Lung (tissue), 12 donors: ENCODE data around the gene VPS16. TPM values are rescaled to one million over a fixed set of nuclear protein-coding genes. Genes with fewer than 3 reads are reported as not detected.
A peak's percentile ranks its signal among the peaks of the same experiment; 100 is the strongest.

Experiments
- ATAC-seq: fragments of 200-7000 bp; cut with Tn5 transposase; one replicate; pipeline ENCODE4 v1.9.1; 2020; ENCODE audit warnings: moderate number of reproducible peaks; ENCODE audit not compliant: insufficient read depth, low FRiP score
- DNase-seq, 3 donors: peaks; one replicate each; pipeline ENCODE4 v3.0.0-alpha.2; 2013 to 2017
- H3K27ac ChIP-seq, 2 donors: one replicate each; pipeline ENCODE4 v1.5.1; 2013; ENCODE audit warnings: mild to moderate bottlenecking in 2 of 2, moderate library complexity in 2 of 2, control low read depth in 1 of 2, inconsistent platforms in 1 of 2, low read depth in 1 of 2, low read length in 1 of 2
- H3K27me3 ChIP-seq, 3 donors: one replicate each; pipeline ENCODE4 v1.5.1; 2013; ENCODE audit warnings: low read length in 2 of 3; ENCODE audit not compliant: control insufficient read depth in 3 of 3, insufficient read depth in 3 of 3
- H3K36me3 ChIP-seq, 4 donors: one replicate each; pipeline ENCODE4 v1.5.1; 2013; ENCODE audit warnings: low read length in 4 of 4, mild to moderate bottlenecking in 1 of 4, moderate library complexity in 1 of 4; ENCODE audit not compliant: control insufficient read depth in 4 of 4, insufficient read depth in 4 of 4
- H3K4me1 ChIP-seq, 5 donors: one replicate each; pipeline ENCODE4 v1.5.1; 2013; ENCODE audit warnings: low read length in 5 of 5, mild to moderate bottlenecking in 2 of 5, moderate library complexity in 1 of 5; ENCODE audit not compliant: control insufficient read depth in 5 of 5, insufficient read depth in 5 of 5
- H3K4me3 ChIP-seq: one replicate; pipeline ENCODE4 v1.5.1; 2013; ENCODE audit warnings: mild to moderate bottlenecking, control low read depth, moderate library complexity
- H3K9ac ChIP-seq, 2 donors: one replicate each; pipeline ENCODE4 v1.5.1; 2013; ENCODE audit warnings: low read length in 2 of 2, control low read depth in 1 of 2; ENCODE audit not compliant: insufficient read depth in 1 of 2
- H3K9me3 ChIP-seq, 4 donors: one replicate each; pipeline ENCODE4 v1.5.1; 2013; ENCODE audit warnings: low read length in 3 of 4, mild to moderate bottlenecking in 1 of 4, moderate library complexity in 1 of 4; ENCODE audit not compliant: control insufficient read depth in 4 of 4, insufficient read depth in 3 of 4
- CTCF ChIP-seq: IDR thresholded peaks from 2 replicates; pipeline ENCODE4 v1.5.1; 2012; ENCODE audit warnings: mild to moderate bottlenecking; ENCODE audit errors: control extremely low read depth, extremely low read depth
- WGBS, 2 donors: extraction: QIAGEN DNeasy Blood & Tissue Kit; methylation state at CpG; one replicate each; pipeline ENCODE4 v1.1.7; 2013; 5-methylcytosine and 5-hydroxymethylcytosine counted together
- polyA plus RNA-seq, 2 donors: library from polyadenylated mRNA; stranded (reverse); fragments of 200-250 nt; gene quantifications; one replicate each; pipeline ENCODE4 v1.2.1, GENCODE V29; 2013
- total RNA-seq, 2 donors: library from RNA; depleted of rRNA in 1 of 2; stranded (reverse); fragments of >200 nt in 1 of 2; gene quantifications; one replicate each; pipeline ENCODE4 v1.2.1, GENCODE V29; 2014 to 2021
- donor health status: control.
- donor health status: control.
- donor health status: Bipolar disorder and iron deficiency.
- donor health status: healthy.
- donor health status: DM: yes; HTN: yes; CAD: no.

VPS16 gene
- total and polyA plus RNA-seq, 4 donors = 26.1 to 53.4 (median 42.5) TPM

DNA sequence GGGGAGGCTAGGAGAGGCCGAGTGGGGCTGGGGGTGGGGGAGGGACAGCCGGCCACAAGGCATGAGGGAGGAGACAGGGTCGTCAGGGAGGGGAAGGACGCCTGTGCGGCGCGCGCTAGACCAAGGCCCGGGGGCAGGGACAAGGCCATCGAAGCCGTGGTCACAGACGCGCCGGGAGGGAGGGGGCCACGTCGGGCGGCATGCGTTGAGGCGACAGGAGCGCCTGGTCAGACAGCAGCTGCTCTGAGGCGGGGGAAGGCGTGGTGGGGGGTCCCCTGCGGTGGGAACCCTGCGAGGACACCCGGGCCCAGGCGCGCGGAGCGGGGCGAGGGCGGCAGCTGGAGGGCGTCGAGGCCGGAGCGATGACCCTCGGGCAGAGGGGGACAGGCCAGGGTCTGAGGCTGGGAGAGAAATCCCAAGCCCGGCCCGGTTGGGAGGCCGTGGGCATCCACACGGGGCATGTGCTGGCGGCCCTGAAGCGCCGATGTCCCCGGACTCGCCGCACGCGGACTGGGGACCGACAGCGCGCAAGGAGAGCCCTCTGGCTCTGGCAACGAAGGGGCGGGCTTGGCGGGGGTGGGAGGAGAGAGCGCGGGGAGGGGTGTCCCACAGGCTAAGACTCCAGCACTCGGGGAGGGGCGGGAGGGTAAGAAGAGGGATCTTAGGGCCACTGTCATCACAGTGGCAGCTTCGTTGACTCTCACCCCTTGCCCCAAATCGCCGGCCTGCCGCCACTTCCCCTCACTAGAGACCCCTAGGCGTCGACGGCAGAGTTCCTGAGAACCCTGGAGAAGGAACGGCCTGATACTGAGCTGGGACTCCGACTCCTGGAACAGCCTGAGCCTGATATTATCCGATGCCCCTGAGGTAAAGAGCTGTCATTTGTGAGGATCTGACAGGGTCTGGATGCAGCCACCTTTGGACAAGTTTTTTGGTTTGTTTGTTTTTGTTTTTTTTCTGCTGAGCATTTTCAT is 19.4 kb upstream of the VPS16 start:
- DNase-seq = peak in 1 of 3 donors; percentile 14
- peaks cover 0 to 1% (median 0%) of the 10 kb centered on the region in 4 donors for H3K9me3 ChIP-seq
- peaks cover 0 to 20% (median 13%) of the 10 kb centered on the region in 3 donors for H3K27me3 ChIP-seq
- 10 to 18% methylated on average over 55 to 68 of the region's 68 CpGs for WGBS, 2 donors
- no peak overlapping the region for H3K4me3 ChIP-seq
- no peaks in the 10 kb centered on the region for H3K36me3 ChIP-seq
- no peak for ATAC-seq
- no peak for TF ChIP-seq CTCF
- peaks cover 0 to 16% (median 3%) of the 10 kb centered on the region in 5 donors for H3K4me1 ChIP-seq
- no peak overlapping the region for H3K9ac ChIP-seq
- H3K27ac ChIP-seq = no peak overlapping the region

DNA sequence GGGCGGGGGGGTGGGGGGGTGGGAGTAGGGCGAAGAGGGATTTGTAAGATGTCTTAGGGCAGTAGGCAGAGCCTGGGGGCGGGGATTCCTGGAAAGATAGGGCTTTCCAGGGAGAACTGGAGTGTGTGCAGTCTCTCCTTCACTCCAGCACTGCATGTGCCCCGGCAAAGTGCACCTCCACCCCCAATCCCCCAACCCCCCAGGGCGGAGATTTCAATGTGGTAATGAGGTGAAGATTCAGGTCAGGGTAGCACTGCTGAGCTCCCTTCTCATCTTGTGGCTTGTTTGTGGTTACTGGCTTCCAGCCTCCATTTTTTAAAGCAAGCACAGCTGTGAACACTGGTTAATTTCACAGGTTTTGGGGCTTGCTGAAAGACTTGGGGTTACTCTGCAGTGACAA is 18.5 kb upstream of the VPS16 start:
- Histone ChIP-seq H3K36me3 (no peaks in the 10 kb centered on the region), H3K9ac (no peak overlapping the region), H3K4me3 (no peak overlapping the region), H3K27ac (no peak overlapping the region), H3K9me3 (peaks cover 0 to 1% (median 0%) of the 10 kb centered on the region in 4 donors), H3K27me3 (peaks cover 0 to 24% (median 22%) of the 10 kb centered on the region in 3 donors), H3K4me1 (peaks cover 0 to 16% (median 3%) of the 10 kb centered on the region in 5 donors)
- TF ChIP-seq CTCF = no peak
- DNase-seq = peak in 1 of 3 donors; percentile 8
- no peak for ATAC-seq
- WGBS, 2 donors = 31 to 41% methylated on average over 5 of the region's 5 CpGs

GRCh38 chr20:2825761-2826160 is 14.8 kb upstream of the VPS16 start:
- DNase-seq (no peak), ATAC-seq (no peak)
- TF ChIP-seq CTCF = no peak
- Histone ChIP-seq H3K4me3 (no peak overlapping the region), H3K27ac (no peak overlapping the region), H3K27me3 (peaks cover 0 to 27% (median 21%) of the 10 kb centered on the region in 3 donors), H3K9ac (no peak overlapping the region), H3K4me1 (peaks cover 0 to 2% (median 0%) of the 10 kb centered on the region in 5 donors), H3K9me3 (no peaks in the 10 kb centered on the region), H3K36me3 (no peaks in the 10 kb centered on the region)
- WGBS, 2 donors = 87 to 92% methylated on average over 2 of the region's 2 CpGs
